HL-60 (cell line): ENCODE results near the gene COL11A1.

ENCODE experiments used
- DNase-seq, 2 experiments: peaks; one replicate each; pipeline ENCODE4 v3.0.0-alpha.2; 2010 to 2020; ENCODE audit warnings: low read depth in 1 of 2, low spot score in 1 of 2
- H3K27ac ChIP-seq: fragments of 250-450 bp; sonication (Bioruptor Pico); replicated peaks from 2 replicates; pipeline ENCODE4 v1.5.1; 2020; ENCODE audit warnings: mild to moderate bottlenecking, moderate library complexity
- H3K27me3 ChIP-seq: fragments of 250-450 bp; sonication (Bioruptor Pico); 2 replicates; pipeline ENCODE4 v1.5.1; 2021; ENCODE audit warnings: mild to moderate bottlenecking, moderate library complexity; ENCODE audit not compliant: insufficient read depth, poor library complexity, severe bottlenecking
- H3K4me3 ChIP-seq: replicated peaks from 2 replicates; pipeline ENCODE4 v1.5.1; 2011; ENCODE audit warnings: mild to moderate bottlenecking, control low read depth, low read length; ENCODE audit not compliant: insufficient read depth
- GABPA ChIP-seq: IDR thresholded peaks from 2 replicates; pipeline ENCODE4 v1.6.1; 2012; ENCODE audit warnings: low read depth
- POLR2AphosphoS5 ChIP-seq: IDR thresholded peaks from 2 replicates; pipeline ENCODE4 v1.6.1; 2012; ENCODE audit warnings: low read depth
- SPI1 ChIP-seq: IDR thresholded peaks from 2 replicates; pipeline ENCODE4 v1.6.1; 2012; ENCODE audit warnings: low read depth, mild to moderate bottlenecking, borderline replicate concordance
- TF ChIP-seq, protein P1 (sequence below): IDR thresholded peaks from 2 replicates; pipeline ENCODE4 v1.6.1; 2012; ENCODE audit warnings: low read depth; ENCODE audit not compliant: insufficient replicate concordance
- TF ChIP-seq, protein P2 (sequence below): IDR thresholded peaks from one replicate; pipeline ENCODE4 v1.5.1; 2011; ENCODE audit warnings: low read length, control low read depth, inconsistent platforms; ENCODE audit not compliant: insufficient read depth

The COL11A1 gene

DNA sequence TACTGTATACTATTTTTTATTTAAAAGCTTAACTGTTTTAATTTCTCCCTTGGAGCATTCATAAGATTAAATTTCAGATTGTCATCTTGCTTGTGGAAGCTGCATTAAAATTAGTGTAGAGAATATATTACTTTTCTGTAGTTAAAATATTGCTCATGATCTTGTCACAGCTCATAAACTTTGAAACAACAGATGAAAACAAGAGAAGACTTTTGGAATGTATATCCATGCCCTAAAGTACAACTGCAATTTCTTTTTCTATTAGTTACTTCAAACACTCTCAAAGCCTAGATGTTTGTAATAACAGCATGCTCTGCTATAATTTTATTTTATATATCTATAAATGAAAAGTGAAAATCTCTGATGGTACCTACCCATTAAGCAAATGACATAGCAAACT lies 155.9 kb downstream of the COL11A1 start:
- Histone ChIP-seq H3K27me3 (no peaks in the 10 kb centered on the region), H3K4me3 (no peak overlapping the region), H3K27ac (no peak overlapping the region)
- no peak for DNase-seq
- TF ChIP-seq, protein P1, sequence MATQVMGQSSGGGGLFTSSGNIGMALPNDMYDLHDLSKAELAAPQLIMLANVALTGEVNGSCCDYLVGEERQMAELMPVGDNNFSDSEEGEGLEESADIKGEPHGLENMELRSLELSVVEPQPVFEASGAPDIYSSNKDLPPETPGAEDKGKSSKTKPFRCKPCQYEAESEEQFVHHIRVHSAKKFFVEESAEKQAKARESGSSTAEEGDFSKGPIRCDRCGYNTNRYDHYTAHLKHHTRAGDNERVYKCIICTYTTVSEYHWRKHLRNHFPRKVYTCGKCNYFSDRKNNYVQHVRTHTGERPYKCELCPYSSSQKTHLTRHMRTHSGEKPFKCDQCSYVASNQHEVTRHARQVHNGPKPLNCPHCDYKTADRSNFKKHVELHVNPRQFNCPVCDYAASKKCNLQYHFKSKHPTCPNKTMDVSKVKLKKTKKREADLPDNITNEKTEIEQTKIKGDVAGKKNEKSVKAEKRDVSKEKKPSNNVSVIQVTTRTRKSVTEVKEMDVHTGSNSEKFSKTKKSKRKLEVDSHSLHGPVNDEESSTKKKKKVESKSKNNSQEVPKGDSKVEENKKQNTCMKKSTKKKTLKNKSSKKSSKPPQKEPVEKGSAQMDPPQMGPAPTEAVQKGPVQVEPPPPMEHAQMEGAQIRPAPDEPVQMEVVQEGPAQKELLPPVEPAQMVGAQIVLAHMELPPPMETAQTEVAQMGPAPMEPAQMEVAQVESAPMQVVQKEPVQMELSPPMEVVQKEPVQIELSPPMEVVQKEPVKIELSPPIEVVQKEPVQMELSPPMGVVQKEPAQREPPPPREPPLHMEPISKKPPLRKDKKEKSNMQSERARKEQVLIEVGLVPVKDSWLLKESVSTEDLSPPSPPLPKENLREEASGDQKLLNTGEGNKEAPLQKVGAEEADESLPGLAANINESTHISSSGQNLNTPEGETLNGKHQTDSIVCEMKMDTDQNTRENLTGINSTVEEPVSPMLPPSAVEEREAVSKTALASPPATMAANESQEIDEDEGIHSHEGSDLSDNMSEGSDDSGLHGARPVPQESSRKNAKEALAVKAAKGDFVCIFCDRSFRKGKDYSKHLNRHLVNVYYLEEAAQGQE, result no peak
- no peak for TF ChIP-seq POLR2AphosphoS5
- no peak for TF ChIP-seq SPI1
- no peak for TF ChIP-seq GABPA
- TF ChIP-seq, protein P2, sequence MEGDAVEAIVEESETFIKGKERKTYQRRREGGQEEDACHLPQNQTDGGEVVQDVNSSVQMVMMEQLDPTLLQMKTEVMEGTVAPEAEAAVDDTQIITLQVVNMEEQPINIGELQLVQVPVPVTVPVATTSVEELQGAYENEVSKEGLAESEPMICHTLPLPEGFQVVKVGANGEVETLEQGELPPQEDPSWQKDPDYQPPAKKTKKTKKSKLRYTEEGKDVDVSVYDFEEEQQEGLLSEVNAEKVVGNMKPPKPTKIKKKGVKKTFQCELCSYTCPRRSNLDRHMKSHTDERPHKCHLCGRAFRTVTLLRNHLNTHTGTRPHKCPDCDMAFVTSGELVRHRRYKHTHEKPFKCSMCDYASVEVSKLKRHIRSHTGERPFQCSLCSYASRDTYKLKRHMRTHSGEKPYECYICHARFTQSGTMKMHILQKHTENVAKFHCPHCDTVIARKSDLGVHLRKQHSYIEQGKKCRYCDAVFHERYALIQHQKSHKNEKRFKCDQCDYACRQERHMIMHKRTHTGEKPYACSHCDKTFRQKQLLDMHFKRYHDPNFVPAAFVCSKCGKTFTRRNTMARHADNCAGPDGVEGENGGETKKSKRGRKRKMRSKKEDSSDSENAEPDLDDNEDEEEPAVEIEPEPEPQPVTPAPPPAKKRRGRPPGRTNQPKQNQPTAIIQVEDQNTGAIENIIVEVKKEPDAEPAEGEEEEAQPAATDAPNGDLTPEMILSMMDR, result no peak

DNA sequence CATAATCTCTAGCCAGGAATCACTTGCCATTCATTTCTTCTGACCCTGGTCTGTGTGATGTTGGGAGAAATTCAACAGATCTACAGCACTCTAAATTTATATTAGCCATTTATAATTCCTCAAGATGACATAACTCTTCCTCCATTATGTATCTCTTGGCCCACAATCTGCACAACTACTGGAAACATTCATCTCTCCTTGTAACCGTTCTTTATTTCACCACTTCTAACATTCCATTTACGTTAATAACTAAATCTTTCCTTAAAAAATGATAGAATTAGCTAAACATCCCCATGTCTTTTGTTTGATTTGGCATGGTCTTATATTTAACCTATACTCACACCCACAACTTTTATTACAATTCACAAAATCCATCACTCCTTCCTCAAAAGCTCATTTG lies 166.0 kb downstream of the COL11A1 start:
- DNase-seq, result no peak
- no peak overlapping the region for H3K27ac ChIP-seq
- TF ChIP-seq POLR2AphosphoS5, result no peak
- no peak for TF ChIP-seq SPI1
- no peak for TF ChIP-seq GABPA
- TF ChIP-seq, protein P2, result no peak
- TF ChIP-seq, protein P1, result no peak
- H3K4me3 ChIP-seq, result no peak overlapping the region
- H3K27me3 ChIP-seq, result no peaks in the 10 kb centered on the region

DNA sequence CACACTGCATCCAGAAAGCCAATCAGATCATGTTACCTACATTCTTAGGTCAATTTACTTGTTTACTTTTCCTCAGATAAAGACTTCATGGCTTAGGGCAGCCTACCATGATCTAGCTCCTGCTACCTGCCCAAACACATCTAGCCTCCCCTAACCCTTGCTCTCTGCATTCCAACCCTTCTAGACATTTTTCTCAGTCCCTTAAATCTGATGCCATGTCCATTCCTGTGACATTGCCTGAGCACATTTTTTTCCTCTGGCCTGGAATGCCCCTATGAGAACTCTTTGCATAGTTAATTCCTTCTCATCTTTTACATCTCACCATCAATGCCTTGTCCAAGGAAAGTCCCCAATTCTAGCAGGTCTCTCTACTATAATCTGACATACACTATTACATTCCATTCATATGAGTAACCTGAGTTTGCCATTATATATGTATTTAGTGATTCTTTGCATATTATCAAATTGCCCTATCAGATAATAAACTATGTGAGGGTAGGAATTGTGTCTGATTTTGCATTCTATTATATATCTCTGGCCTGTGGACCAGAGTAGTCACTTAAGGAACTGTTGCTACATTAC lies 166.9 kb downstream of the COL11A1 start:
- H3K27me3 ChIP-seq, result no peaks in the 10 kb centered on the region
- no peak for DNase-seq
- TF ChIP-seq GABPA (no peak), SPI1 (no peak), POLR2AphosphoS5 (no peak)
- TF ChIP-seq, protein P2, result no peak
- TF ChIP-seq, protein P1, result no peak
- no peak overlapping the region for H3K4me3 ChIP-seq
- no peak overlapping the region for H3K27ac ChIP-seq
